SK-N-SH treated with all-trans-retinoic acid at 6 μM for 48 hours (cell line): Measurements from ENCODE around the gene GRN.

Experiments used
- ATAC-seq: fragments of 200-7000 bp; cut with Tn5 transposase; 3 replicates; pipeline ENCODE4 v1.9.1; 2020; ENCODE audit warnings: mild to moderate bottlenecking, moderate library complexity
- ARNTL ChIP-seq: fragments of 450-650 bp; formaldehyde crosslinking; IDR thresholded peaks from 2 replicates; pipeline ENCODE4 v1.5.0; 2020; ENCODE audit warnings: low read depth, mild to moderate bottlenecking, moderate library complexity, borderline replicate concordance
- BACH2 ChIP-seq: fragments of 250-450 bp; sonication (Bioruptor Pico); IDR thresholded peaks from 2 replicates; pipeline ENCODE4 v1.9.0; 2021; ENCODE audit warnings: mild to moderate bottlenecking, borderline replicate concordance
- CSDC2 ChIP-seq: fragments of 250-450 bp; sonication (Bioruptor Pico); IDR thresholded peaks from 2 replicates; pipeline ENCODE4 v1.5.0; 2020; ENCODE audit warnings: mild to moderate bottlenecking, moderate library complexity
- ESRRG ChIP-seq: fragments of 250-450 bp; sonication (Bioruptor Pico); IDR thresholded peaks from 2 replicates; pipeline ENCODE4 v1.6.1; 2021; ENCODE audit warnings: mild to moderate bottlenecking
- GLIS3 ChIP-seq: fragments of 250-450 bp; sonication (Bioruptor Pico); IDR thresholded peaks from 2 replicates; pipeline ENCODE4 v1.5.0; 2020; ENCODE audit warnings: mild to moderate bottlenecking, moderate library complexity
- PPARA ChIP-seq: fragments of 250-450 bp; sonication (Bioruptor Pico); IDR thresholded peaks from 2 replicates; pipeline ENCODE4 v1.5.0; 2020; ENCODE audit warnings: mild to moderate bottlenecking, borderline replicate concordance
- RARB ChIP-seq: fragments of 250-450 bp; sonication (Bioruptor Pico); IDR thresholded peaks from 2 replicates; pipeline ENCODE4 v1.8.0; 2021; ENCODE audit warnings: mild to moderate bottlenecking, moderate library complexity
- SNAI2 ChIP-seq: fragments of 250-450 bp; sonication (Bioruptor Pico); IDR thresholded peaks from 2 replicates; pipeline ENCODE4 v1.5.0; 2020; ENCODE audit warnings: mild to moderate bottlenecking, moderate library complexity
- TCF4 ChIP-seq: fragments of 250-450 bp; sonication (Bioruptor Pico); IDR thresholded peaks from 2 replicates; pipeline ENCODE4 v1.8.0; 2021; ENCODE audit warnings: mild to moderate bottlenecking, moderate library complexity, borderline replicate concordance
- TOX ChIP-seq: fragments of 250-450 bp; sonication (Bioruptor Pico); IDR thresholded peaks from 2 replicates; pipeline ENCODE4 v1.8.0; 2021; ENCODE audit warnings: mild to moderate bottlenecking, moderate library complexity, borderline replicate concordance
- ZC3H10 ChIP-seq: fragments of 250-450 bp; sonication (Bioruptor Pico); IDR thresholded peaks from 2 replicates; pipeline ENCODE4 v1.5.1; 2021; ENCODE audit warnings: mild to moderate bottlenecking, moderate library complexity
- ZFP3 ChIP-seq: fragments of 250-450 bp; sonication (Bioruptor Pico); IDR thresholded peaks from 2 replicates; pipeline ENCODE4 v1.5.0; 2020; ENCODE audit warnings: mild to moderate bottlenecking, moderate library complexity
- ZFP30 ChIP-seq: fragments of 450-650 bp; formaldehyde crosslinking; IDR thresholded peaks from 2 replicates; pipeline ENCODE4 v1.5.0; 2022; ENCODE audit warnings: mild to moderate bottlenecking, moderate library complexity
- ZNF565 ChIP-seq: fragments of 450-650 bp; formaldehyde crosslinking; conservative IDR thresholded peaks from 2 replicates; pipeline ENCODE4 v1.5.0; 2020; ENCODE audit warnings: low read depth, mild to moderate bottlenecking, moderate library complexity
- ZNF70 ChIP-seq: fragments of 450-650 bp; formaldehyde crosslinking; IDR thresholded peaks from 2 replicates; pipeline ENCODE4 v1.5.0; 2020; ENCODE audit warnings: mild to moderate bottlenecking, moderate library complexity
- ZNF8 ChIP-seq: fragments of 450-650 bp; formaldehyde crosslinking; IDR thresholded peaks from 2 replicates; pipeline ENCODE4 v1.5.0; 2020; ENCODE audit warnings: mild to moderate bottlenecking, moderate library complexity
- TF ChIP-seq, protein P1 (sequence below): fragments of 250-450 bp; sonication (Bioruptor Pico); IDR thresholded peaks from 2 replicates; pipeline ENCODE4 v1.5.0; 2020; ENCODE audit warnings: mild to moderate bottlenecking, moderate library complexity
- TF ChIP-seq, protein P2 (sequence below): fragments of 250-450 bp; sonication (Bioruptor Pico); IDR thresholded peaks from 2 replicates; pipeline ENCODE4 v1.5.1; 2020; ENCODE audit warnings: low read depth, mild to moderate bottlenecking, moderate library complexity
- TF ChIP-seq, protein P3 (sequence below): fragments of 250-450 bp; sonication (Bioruptor Pico); IDR thresholded peaks from 2 replicates; pipeline ENCODE4 v1.5.1; 2021; ENCODE audit warnings: mild to moderate bottlenecking, moderate library complexity
- TF ChIP-seq, protein P4 (sequence below): fragments of 250-450 bp; sonication (Bioruptor Pico); IDR thresholded peaks from 2 replicates; pipeline ENCODE4 v1.8.0; 2021; ENCODE audit warnings: low read depth, mild to moderate bottlenecking, moderate library complexity, borderline replicate concordance

The GRN gene

DNA sequence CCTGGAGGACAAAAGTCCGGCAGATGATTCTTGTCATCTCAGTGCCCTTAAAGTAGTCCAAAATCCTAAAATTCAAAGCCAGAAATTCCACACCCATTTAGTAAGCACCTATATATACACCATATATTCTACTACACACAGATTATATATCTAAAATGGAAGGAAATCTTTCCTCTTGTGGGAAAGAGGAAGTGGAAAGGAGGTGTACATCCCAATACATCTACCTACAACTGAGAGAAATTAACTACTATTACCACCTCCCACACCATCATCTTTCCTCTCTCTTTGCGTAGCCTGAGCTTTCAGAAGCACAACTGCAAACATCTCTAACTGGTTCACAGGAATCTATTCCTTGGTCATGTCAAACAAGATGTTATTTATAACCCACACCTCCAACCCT lies 49.7 kb downstream of the GRN start:
- TF ChIP-seq CSDC2 (CRISPR knock-in tag) (no peak), ZFP3 (CRISPR knock-in tag) (no peak), ZNF70 (CRISPR knock-in tag) (no peak), TCF4 (no peak), TOX (CRISPR knock-in tag) (no peak), ZNF565 (CRISPR knock-in tag) (no peak), PPARA (CRISPR knock-in tag) (no peak)
- TF ChIP-seq, all 23 proteins: peak for 0
- no peak for ATAC-seq

DNA sequence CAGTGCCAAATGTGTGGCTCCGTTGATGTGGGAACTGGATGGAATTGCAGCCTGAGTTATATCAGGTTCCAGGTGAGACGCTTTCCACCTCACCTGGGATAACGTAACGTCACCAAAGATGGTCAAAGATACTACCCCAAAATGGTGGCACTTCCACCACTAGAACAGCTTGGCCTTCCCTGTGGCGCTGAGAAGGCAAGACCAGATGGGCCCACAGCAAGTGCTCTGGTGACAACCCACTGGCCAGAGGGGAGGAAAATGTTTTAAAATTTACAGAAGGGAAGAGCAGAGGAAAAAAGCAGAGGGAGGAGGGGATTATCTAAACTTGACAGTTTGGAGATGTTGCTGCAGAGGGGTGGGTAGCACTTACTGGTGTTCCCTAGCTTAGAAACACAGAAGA lies 51.8 kb downstream of the GRN start:
- TF ChIP-seq TOX (CRISPR knock-in tag), result no peak
- TF ChIP-seq, all 23 proteins: peak for 0
- no peak for ATAC-seq

DNA sequence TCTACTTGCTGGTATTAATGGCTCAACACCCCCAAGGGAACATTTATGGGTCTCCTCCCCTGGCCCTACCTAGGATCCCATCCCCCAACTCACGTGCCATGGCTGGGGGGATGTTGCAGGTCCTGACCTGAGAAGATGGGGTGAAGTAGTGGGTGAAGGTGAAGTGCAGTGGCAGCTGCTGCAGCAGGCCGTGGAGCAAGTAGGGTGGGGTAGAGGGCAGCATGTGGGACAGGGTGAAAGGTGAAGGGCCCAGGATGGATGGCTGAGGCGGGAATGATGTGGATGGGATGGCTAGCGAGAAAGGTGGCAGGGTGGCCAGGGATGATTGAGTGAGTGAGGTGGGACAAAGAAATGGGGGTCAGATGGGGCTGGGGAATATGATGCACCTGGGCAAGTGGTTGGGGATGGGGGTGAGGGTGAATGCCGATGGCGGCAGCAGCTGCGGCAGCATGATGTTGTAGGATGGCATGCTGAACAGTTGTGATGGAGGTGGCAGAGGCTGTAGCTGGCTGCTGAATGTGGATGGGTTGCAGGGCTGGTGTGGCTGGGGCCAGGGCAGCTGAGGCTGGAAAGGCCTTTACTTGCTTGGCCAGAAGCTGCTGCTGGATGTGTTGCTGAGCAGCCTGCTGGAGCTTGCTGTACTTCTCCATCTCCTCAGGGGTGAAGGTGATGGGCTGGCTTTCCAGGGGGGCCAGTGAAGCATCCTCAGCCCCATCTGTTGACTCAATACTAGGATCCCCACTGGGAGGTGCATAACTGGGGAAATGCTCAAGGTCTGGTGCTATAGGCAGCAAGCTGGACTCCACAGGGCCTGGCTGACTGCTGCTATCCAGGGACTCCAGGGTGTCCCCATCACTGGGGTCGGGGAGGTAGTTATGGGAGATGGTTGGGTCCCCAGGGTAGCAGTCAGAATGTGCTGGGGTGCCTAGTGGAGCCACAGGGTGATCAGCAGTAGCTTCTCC lies 52.7 kb downstream of the GRN start:
- no peak for ATAC-seq
- TF ChIP-seq RARB (CRISPR knock-in tag) (no peak), GLIS3 (CRISPR knock-in tag) (no peak), ARNTL (CRISPR knock-in tag) (no peak), ZNF70 (CRISPR knock-in tag) (no peak), BACH2 (CRISPR knock-in tag) (no peak), ZC3H10 (no peak), SNAI2 (CRISPR knock-in tag) (no peak), ZFP3 (CRISPR knock-in tag) (no peak), ESRRG (CRISPR knock-in tag) (no peak), TOX (CRISPR knock-in tag) (no peak), ZFP30 (no peak), ZNF8 (CRISPR knock-in tag) (no peak)
- TF ChIP-seq, protein P1, sequence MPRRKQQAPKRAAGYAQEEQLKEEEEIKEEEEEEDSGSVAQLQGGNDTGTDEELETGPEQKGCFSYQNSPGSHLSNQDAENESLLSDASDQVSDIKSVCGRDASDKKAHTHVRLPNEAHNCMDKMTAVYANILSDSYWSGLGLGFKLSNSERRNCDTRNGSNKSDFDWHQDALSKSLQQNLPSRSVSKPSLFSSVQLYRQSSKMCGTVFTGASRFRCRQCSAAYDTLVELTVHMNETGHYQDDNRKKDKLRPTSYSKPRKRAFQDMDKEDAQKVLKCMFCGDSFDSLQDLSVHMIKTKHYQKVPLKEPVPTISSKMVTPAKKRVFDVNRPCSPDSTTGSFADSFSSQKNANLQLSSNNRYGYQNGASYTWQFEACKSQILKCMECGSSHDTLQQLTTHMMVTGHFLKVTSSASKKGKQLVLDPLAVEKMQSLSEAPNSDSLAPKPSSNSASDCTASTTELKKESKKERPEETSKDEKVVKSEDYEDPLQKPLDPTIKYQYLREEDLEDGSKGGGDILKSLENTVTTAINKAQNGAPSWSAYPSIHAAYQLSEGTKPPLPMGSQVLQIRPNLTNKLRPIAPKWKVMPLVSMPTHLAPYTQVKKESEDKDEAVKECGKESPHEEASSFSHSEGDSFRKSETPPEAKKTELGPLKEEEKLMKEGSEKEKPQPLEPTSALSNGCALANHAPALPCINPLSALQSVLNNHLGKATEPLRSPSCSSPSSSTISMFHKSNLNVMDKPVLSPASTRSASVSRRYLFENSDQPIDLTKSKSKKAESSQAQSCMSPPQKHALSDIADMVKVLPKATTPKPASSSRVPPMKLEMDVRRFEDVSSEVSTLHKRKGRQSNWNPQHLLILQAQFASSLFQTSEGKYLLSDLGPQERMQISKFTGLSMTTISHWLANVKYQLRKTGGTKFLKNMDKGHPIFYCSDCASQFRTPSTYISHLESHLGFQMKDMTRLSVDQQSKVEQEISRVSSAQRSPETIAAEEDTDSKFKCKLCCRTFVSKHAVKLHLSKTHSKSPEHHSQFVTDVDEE, result no peak
- TF ChIP-seq, protein P2, sequence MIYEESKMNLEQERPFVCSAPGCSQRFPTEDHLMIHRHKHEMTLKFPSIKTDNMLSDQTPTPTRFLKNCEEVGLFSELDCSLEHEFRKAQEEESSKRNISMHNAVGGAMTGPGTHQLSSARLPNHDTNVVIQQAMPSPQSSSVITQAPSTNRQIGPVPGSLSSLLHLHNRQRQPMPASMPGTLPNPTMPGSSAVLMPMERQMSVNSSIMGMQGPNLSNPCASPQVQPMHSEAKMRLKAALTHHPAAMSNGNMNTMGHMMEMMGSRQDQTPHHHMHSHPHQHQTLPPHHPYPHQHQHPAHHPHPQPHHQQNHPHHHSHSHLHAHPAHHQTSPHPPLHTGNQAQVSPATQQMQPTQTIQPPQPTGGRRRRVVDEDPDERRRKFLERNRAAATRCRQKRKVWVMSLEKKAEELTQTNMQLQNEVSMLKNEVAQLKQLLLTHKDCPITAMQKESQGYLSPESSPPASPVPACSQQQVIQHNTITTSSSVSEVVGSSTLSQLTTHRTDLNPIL, result no peak
- TF ChIP-seq, protein P3, sequence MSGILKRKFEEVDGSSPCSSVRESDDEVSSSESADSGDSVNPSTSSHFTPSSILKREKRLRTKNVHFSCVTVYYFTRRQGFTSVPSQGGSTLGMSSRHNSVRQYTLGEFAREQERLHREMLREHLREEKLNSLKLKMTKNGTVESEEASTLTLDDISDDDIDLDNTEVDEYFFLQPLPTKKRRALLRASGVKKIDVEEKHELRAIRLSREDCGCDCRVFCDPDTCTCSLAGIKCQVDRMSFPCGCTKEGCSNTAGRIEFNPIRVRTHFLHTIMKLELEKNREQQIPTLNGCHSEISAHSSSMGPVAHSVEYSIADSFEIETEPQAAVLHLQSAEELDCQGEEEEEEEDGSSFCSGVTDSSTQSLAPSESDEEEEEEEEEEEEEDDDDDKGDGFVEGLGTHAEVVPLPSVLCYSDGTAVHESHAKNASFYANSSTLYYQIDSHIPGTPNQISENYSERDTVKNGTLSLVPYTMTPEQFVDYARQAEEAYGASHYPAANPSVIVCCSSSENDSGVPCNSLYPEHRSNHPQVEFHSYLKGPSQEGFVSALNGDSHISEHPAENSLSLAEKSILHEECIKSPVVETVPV (CRISPR knock-in tag), result no peak

DNA sequence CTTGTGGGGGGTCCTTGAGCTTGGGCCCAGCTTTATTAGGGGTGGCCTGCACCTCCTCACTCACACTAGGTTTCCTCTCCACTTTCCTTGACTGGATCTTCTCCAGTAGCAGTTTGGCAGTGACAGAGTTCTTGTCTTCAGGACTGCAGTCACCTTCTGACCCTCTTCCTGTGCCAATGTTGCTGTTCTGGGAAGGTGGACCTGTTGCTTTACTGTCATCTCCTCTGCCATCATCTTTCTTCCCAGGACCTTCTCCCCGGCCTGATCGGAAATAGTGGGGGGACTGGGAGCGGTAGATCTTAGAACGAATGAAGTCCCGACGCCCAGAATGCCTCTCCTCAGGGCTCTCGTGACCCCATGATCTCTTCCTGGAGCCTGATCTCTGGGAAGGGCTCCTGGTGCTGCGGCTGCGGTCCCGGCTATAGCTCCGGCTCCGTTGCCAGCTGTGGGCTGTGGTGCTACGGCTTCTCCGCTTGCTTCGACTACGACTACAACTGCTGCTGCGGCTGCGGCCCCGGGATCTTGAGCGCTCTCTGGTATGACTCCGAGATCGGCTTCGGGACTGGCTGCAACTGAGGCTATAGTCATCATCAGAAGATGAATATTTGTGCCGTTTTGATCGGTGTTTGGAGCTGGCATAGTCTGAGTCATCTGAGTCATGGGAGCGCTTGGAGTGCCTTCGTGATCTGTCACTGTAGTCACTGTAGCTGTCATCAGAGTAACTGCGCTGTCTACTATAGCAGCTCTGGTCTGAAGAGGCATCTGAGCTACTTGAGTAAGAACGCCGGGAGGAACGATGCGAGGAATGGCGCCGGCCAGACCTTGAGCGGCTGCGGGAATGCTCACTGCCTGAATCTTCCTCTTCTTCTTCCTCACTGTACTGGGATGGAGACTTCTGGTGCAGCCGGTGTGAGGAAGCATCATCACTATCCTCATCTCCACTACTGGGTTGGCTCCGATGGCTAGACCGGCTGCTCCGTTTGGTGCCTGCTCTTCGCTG lies 53.9 kb downstream of the GRN start:
- TF ChIP-seq ZFP3 (CRISPR knock-in tag) (no peak), CSDC2 (CRISPR knock-in tag) (no peak), TOX (CRISPR knock-in tag) (no peak), TCF4 (no peak)
- TF ChIP-seq, protein P3 (CRISPR knock-in tag), result no peak
- TF ChIP-seq, protein P4, sequence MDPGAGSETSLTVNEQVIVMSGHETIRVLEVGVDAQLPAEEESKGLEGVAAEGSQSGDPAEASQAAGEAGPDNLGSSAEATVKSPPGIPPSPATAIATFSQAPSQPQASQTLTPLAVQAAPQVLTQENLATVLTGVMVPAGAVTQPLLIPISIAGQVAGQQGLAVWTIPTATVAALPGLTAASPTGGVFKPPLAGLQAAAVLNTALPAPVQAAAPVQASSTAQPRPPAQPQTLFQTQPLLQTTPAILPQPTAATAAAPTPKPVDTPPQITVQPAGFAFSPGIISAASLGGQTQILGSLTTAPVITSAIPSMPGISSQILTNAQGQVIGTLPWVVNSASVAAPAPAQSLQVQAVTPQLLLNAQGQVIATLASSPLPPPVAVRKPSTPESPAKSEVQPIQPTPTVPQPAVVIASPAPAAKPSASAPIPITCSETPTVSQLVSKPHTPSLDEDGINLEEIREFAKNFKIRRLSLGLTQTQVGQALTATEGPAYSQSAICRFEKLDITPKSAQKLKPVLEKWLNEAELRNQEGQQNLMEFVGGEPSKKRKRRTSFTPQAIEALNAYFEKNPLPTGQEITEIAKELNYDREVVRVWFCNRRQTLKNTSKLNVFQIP (CRISPR knock-in tag), result no peak
- ATAC-seq, result no peak
